OCI-LY7 (cell line): ENCODE results near the gene MYLK. TPM values are rescaled to one million over a fixed set of nuclear protein-coding genes. Genes with fewer than 3 reads are reported as not detected.
A peak's percentile ranks its signal among the peaks of the same experiment; 100 is the strongest.

Experiments used
- BruUV-seq: library from RNA; stranded (reverse); fragments of 400-500 nt; replicated peaks from 2 replicates; lab custom pipeline; 2021; lab: Mats Ljungman, UMichigan
- CTCF ChIA-PET: fragments of 300-600 bp; sonication (Branson Sonifier 250); formaldehyde crosslinking; loops from one replicate; lab custom pipeline; 2022; ENCODE audit warnings: antibody characterized with exemption; ENCODE audit not compliant: unreplicated experiment; lab: Charles Lee
- POLR2A ChIA-PET: fragments of 300-600 bp; sonication (Branson Sonifier 250); formaldehyde crosslinking; loops from one replicate; lab custom pipeline; 2022; ENCODE audit warnings: antibody characterized with exemption; lab: Charles Lee
- DNase-seq: peaks from one replicate; pipeline ENCODE4 v3.0.0-alpha.2; 2015; ENCODE audit warnings: low spot score
- H2AFZ ChIP-seq: fragments of 200-600 bp; sonication (generic), shearing (Covaris generic); 2 replicates; pipeline ENCODE4 v1.6.1; 2014; ENCODE audit warnings: mild to moderate bottlenecking, antibody characterized with exemption, low read length, moderate library complexity
- H3K27ac ChIP-seq: fragments of 200-600 bp; sonication (generic); 2 replicates; pipeline ENCODE4 v1.5.1; 2014; ENCODE audit warnings: mixed run types, low read depth, mild to moderate bottlenecking, moderate library complexity, low read length, inconsistent platforms; ENCODE audit not compliant: poor library complexity, severe bottlenecking
- H3K36me3 ChIP-seq: fragments of 200-600 bp; sonication (generic); 2 replicates; pipeline ENCODE4 v1.6.1; 2014; ENCODE audit warnings: mild to moderate bottlenecking, antibody characterized with exemption, low read length, moderate library complexity, mixed read lengths; ENCODE audit not compliant: insufficient read depth
- H3K4me1 ChIP-seq: fragments of 200-600 bp; sonication (generic); 2 replicates; pipeline ENCODE4 v1.5.1; 2014; ENCODE audit warnings: mild to moderate bottlenecking, low read length; ENCODE audit not compliant: insufficient read depth, poor library complexity, severe bottlenecking
- H3K4me2 ChIP-seq: fragments of 200-600 bp; sonication (generic); 2 replicates; pipeline ENCODE4 v1.6.1; 2014; ENCODE audit warnings: mild to moderate bottlenecking, low read length
- H3K4me3 ChIP-seq: fragments of 200-600 bp; sonication (generic); 2 replicates; pipeline ENCODE4 v1.5.1; 2014; ENCODE audit warnings: mild to moderate bottlenecking, low read depth, low read length; ENCODE audit not compliant: poor library complexity, severe bottlenecking
- H3K79me2 ChIP-seq: fragments of 200-600 bp; sonication (generic); 2 replicates; pipeline ENCODE4 v1.6.1; 2016; ENCODE audit warnings: low read depth, mild to moderate bottlenecking, low read length, moderate library complexity, mixed read lengths; ENCODE audit not compliant: insufficient read depth
- H3K9me2 ChIP-seq: fragments of 200-600 bp; sonication (generic); 2 replicates; pipeline ENCODE4 v1.6.1; 2016; ENCODE audit warnings: mild to moderate bottlenecking, low read length, mixed read lengths; ENCODE audit not compliant: insufficient read depth
- H3K9me3 ChIP-seq: fragments of 200-600 bp; sonication (generic); 2 replicates; pipeline ENCODE4 v1.6.1; 2014; ENCODE audit warnings: mild to moderate bottlenecking, mixed run types, low read length, mixed read lengths
- H4K20me1 ChIP-seq: fragments of 200-600 bp; sonication (generic); 2 replicates; pipeline ENCODE4 v1.6.1; 2014; ENCODE audit warnings: mild to moderate bottlenecking, antibody characterized with exemption, low read length, moderate library complexity, mixed read lengths; ENCODE audit not compliant: insufficient read depth
- CTCF ChIP-seq: fragments of 200-600 bp; sonication (generic); conservative IDR thresholded peaks from 2 replicates; pipeline ENCODE4 v1.5.1; 2014; ENCODE audit warnings: mild to moderate bottlenecking, antibody characterized with exemption, low read length, moderate library complexity, mixed read lengths
- EZH2phosphoT487 ChIP-seq: fragments of 200-600 bp; sonication (generic); IDR thresholded peaks from 2 replicates; pipeline ENCODE4 v1.6.1; 2018; ENCODE audit warnings: low read depth, borderline replicate concordance, mild to moderate bottlenecking, mixed run types, antibody characterized with exemption, low read length, moderate library complexity, mixed read lengths
- intact Hi-C: fragments of 100-400 bp; cut with micrococcal nuclease; formaldehyde crosslinking; loops from one replicate; pipeline ENCODE4 v1.10.0; 2022; ENCODE audit not compliant: unreplicated experiment
- total RNA-seq, 2 experiments: library from RNA; depleted of rRNA in 1 of 2; stranded (reverse); fragments of >200 nt in 1 of 2; shearing (Covaris generic) in 1 of 2; gene quantifications; 2 replicates each; pipeline ENCODE4 v1.2.3, GENCODE V29; 2014 to 2022

MYLK gene
- total RNA-seq, 2 experiments from 2014 or later = not detected

- peaks cover 33% of the 10 kb centered on the region for H3K79me2 ChIP-seq
- H3K9me2 ChIP-seq = no peaks in the 10 kb centered on the region
- H2AFZ ChIP-seq = peak within 1 kb of the TSS; percentile 96
- no peak for TF ChIP-seq EZH2phosphoT487
- no peak for TF ChIP-seq CTCF
- H4K20me1 ChIP-seq = no peaks in the 10 kb centered on the region; the same call in 1 of the 2 replicates
- ChIA-PET CTCF (interaction anchor here (0.6 kb wide), 1 partner anchor 376 kb away, joined by 3 read pairs; the partner anchor contains the start of gene CCDC14), POLR2A (interaction anchor here (0.7 to 2.4 kb wide), 5 partner anchors 10 to 20 kb away, joined by 3 to 11 read pairs (median 4); no protein-coding TSS in a partner anchor)
- no TSS peak for BruUV-seq
- peaks cover 25% of the 10 kb centered on the region for H3K4me1 ChIP-seq
- peaks cover 45% of the 10 kb centered on the region for H3K36me3 ChIP-seq
- H3K4me3 ChIP-seq = peak within 1 kb of the TSS; percentile 97
- peak; percentile 97 for DNase-seq
- peak within 1 kb of the TSS; percentile 95 for H3K4me2 ChIP-seq
- H3K27ac ChIP-seq = peak within 1 kb of the TSS; percentile 74
- peaks cover 28% of the 10 kb centered on the region for H3K9me3 ChIP-seq
- intact Hi-C loops = loop anchor here (10.0 kb wide), 1 partner anchor 1070 kb away; the partner anchor contains the start of gene KPNA1
Measured at GRCh38 chr3:123584988-123585937, 298.9 kb downstream of the MYLK start, which contains the start of gene HACD2. Gene HACD2 (minus strand): TSS chr3:123585053. CDS start chr3:123585027, 26 bp downstream.

GRCh38 chr3:123584284-123584987 is 299.7 kb downstream of the MYLK start:
- Histone ChIP-seq H3K9me2 (no peaks in the 10 kb centered on the region), H3K9me3 (peaks cover 19% of the 10 kb centered on the region), H3K79me2 (peaks cover 33% of the 10 kb centered on the region), H2AFZ (peak overlapping the region; percentile 96), H3K36me3 (peaks cover 42% of the 10 kb centered on the region), H3K4me2 (peak overlapping the region; percentile 95), H4K20me1 (no peaks in the 10 kb centered on the region; the same call in 1 of the 2 replicates), H3K4me1 (peaks cover 25% of the 10 kb centered on the region), H3K4me3 (peak overlapping the region; percentile 97), H3K27ac (peak overlapping the region; percentile 19)
- TF ChIP-seq CTCF (peak; percentile 44), EZH2phosphoT487 (no peak)
- DNase-seq = peak; percentile 44
- BruUV-seq = no TSS peak
- ChIA-PET CTCF (no interaction called here), POLR2A (interaction anchor here (0.5 to 2.4 kb wide), 3 partner anchors 11 to 54 kb away, joined by 3 to 11 read pairs (median 3); no protein-coding TSS in a partner anchor)
- intact Hi-C loops = loop anchor here (10.0 kb wide), 1 partner anchor 1070 kb away; the partner anchor contains the start of gene KPNA1
